HG02852 (cell line): ENCODE data around the gene LAMA3.
A peak's percentile ranks its signal among the peaks of the same experiment; 100 is the strongest.

Experiments used
- ATAC-seq: cut with Tn5 transposase; IDR thresholded peaks from one replicate; pipeline ENCODE4 v1.9.1; 2021; ENCODE audit warnings: mild to moderate bottlenecking, moderate library complexity; ENCODE audit not compliant: unreplicated experiment

The LAMA3 gene

GRCh38 chr18:23990474-23991410 lies 301.5 kb downstream of the LAMA3 start:
- ATAC-seq: no peak

GRCh38 chr18:23992089-23992940 lies 303.1 kb downstream of the LAMA3 start:
- no peak for ATAC-seq

DNA sequence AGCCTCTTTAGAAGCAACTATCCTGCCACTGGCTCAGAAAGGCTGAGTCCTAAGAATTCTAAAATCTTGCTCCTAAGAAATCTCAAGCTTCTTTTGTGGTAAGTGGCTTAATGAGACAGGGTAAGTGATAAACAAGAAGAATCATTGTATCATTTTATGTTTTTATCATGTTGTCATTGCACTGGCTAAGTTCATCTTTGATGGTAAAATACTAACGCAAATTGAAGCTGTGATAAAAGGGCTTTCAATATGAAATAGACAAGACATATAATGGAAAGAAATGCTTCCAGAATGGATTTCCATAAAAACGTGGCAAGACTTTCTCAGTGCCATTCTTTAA lies 303.7 kb downstream of the LAMA3 start:
- no peak for ATAC-seq

DNA sequence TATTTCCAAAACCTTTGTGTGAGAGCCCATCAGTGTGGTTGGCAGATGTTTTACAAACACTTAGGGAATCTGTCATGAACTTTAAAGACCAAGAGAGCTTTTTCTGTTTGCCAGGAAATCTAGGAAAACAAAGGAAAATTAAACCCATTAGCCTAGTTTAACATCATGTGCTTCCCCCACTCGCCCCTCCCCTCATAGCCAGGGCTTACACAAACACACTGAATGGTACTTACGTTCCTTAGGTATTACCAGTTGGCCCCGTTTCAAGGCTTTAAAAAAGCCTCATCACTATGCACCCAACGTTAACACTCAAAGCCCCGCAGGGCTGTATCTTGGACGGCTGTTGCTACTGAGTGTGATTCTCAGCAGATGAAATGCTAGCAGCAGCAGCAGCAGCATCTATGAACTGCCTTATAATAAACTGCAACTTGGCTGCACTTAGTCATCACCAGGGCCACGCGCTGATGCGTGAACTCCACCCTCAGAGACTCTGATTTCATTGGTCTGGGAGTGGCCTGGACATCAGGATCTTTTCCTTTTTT lies 305.2 kb downstream of the LAMA3 start:
- peak; percentile 34 for ATAC-seq

DNA sequence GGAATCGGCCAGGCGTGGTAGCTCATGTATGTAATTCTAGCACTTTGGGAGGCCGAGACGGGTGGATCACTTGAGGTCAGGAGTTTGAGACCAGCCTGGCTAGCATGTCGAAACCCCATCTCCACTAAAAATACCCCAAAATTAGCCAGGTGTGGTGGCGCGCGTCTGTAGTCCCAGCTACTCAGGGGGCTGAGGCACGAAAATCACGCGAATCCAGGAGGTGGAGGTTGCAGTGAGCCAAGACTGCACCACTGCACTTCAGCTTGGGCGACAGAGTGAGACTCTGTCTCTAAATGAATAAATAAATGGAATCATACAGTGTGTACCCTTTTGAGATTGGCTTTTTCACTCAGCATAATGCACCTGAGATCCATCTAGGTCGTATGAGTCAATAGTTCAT lies 305.9 kb downstream of the LAMA3 start:
- ATAC-seq: peak; percentile 46

DNA sequence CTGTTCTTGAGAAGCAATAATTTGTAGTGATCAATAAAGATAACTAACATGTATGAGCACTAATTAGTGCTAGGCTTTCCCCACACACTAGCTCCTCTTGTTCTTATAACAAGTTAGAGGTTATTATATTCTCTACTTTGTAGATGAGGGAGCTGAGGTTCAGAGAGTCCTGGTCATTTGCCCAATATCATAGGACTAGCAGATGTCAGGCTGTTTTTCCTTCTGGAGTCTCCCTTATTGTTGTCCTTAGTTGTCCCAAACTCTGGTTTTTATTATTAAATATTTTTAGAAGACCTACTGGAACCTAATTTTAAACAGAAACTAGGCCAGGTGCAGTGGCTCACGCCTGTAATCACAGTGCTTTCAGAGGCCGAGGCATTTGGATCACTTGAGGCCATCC lies 308.8 kb downstream of the LAMA3 start:
- no peak for ATAC-seq

GRCh38 chr18:23998820-23999219 lies 309.6 kb downstream of the LAMA3 start:
- ATAC-seq: no peak

DNA sequence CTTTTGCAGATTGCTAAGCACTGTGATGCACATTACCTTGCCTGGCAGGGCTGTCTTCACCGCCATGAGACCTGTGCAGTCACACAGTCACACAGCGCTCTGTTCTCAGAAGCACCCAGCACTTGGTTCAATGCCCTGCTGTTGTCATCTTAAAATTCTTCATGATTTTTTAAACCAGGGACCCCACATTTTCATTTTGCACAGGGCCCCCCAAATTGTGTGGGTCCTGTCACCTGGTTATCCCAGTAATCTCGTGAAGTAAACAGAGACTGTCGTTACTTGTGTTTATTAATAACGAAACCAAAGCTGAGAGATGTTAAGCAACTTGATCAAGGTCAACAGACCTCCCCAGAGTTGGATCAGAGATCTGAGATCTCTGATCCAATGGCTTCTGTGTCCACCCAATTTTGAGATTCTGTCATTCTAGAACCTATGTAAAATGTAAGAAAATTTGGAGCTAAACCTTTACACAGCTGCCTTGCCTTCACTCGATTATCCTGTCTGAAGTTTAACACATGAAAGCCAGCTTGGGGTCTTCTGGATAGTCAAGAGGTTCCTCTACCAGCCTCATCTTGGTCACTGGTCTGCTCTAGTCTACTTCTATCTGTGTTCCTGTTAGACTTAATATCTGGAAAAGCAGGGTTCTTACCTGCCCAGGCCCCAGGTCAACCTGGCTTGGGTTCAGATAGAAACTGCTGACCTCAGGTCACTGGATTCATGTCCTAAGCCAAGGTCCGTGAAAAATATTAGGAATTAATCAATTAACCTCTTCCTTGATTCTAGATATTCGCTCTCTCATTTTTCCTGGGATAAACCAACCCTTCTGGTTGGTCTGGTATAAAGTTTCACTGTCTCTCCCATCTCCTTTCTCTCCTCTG lies 311.6 kb downstream of the LAMA3 start:
- peak; percentile 48 for ATAC-seq

DNA sequence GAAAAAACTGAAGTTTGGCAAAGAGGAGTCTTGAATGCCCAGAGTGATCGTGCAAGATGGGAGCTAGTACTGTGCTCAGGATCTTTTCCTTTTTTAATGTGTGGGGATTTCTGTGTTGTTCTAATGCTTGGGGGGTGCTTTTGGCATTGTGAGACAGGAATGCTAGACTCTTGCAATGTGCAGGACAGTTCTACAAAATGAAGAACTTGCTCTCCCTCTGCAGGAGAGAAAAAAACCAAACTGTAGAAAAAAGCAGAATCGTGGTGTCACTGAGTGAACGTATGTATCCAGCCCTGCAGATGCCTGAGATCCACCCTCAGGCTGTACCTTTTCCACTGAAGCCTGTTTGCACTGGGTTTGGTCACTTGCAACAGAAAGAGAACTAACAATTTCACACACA lies 313.2 kb downstream of the LAMA3 start:
- ATAC-seq: no peak

- ATAC-seq: no peak
These were observed 314.0 kb downstream of the LAMA3 start for GRCh38 chr18:24003288-24003687.

GRCh38 chr18:24003903-24004640 lies 314.8 kb downstream of the LAMA3 start:
- ATAC-seq: no peak
